NOMO-1 (cell line): ENCODE measurements around the gene POLD4.

Experiments
- DNase-seq, 2 experiments: peaks; one replicate each; lab custom pipeline; 2025; ENCODE audit not compliant: unreplicated experiment in 2 of 2; lab: John Stamatoyannopoulos, UW

The POLD4 gene

DNA sequence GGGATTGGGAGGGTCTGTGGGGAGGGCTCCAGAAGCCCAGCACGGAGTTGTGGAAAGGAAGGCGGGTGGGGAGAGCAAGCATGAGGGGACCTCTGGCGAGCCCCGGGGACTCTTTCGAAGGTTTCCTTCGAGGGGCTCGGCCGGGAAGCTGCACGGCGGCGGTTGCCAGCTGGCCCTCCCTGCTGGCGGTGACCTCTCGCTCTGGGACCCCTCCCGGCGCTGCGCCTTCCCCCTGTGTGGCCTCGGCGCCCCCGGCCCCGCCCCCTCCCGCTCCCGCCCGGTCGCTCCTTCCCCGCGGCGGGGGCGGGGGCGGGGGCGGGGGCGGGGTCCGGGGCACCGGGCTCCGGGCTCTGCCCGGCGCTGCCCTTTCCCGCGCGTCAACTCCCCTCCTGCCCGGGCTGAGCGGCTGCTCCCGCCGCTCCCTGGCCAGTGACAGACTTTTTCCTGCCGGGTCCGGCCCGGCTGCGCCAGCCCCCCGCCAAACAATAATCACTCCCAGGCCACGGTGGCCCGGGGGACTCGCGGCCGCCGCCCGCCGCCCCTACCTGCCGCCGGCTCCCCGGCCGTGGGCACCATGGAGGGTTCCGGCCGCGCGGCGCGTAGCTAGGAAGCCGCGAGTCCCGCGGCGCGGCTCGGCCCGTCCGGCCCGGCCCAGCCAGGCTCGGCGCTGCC lies 19.1 kb upstream of the POLD4 start:
- no peak for DNase-seq

- peak in 1 of 2 experiments; percentile 12 for DNase-seq
These were observed 18.6 kb upstream of the POLD4 start for GRCh38 chr11:67371911-67372320.

GRCh38 chr11:67371189-67371910 lies 18.0 kb upstream of the POLD4 start:
- DNase-seq = peak; percentile 50 to 57

DNA sequence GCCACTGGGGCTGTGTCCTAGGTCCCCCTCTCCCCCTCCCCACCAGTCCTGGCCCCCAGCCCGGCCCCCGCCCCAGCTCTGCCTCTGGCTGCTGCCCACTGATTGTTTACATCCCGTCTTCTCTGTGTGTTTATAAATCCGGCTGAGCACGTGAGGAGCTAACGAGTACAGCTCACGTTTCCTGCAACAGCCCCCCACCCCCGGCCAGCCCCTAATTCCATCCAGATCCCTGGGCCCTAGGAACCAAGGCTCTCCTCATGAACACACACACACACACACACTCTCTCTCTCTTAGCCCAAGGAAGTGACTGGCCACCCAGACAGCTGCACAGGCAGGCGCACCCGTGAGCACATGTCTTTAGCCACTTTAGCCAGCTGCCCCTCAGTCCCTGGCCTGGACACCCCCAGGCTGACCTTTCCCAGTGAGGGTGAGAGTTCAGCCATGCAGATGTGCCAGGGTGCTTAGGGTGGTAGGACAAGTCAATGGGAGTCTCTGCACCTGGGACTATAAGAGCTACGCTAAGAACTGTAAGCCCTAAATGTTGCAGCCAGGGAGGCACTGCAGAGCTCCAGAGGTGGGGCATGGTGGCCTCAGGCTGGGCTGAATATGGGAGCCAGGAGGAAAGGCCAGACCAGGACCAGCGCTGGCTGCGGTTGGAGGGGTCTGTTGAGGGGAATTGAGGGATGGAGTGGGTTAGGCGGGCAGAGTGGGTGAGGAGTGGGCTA lies 17.2 kb upstream of the POLD4 start:
- no peak for DNase-seq

DNA sequence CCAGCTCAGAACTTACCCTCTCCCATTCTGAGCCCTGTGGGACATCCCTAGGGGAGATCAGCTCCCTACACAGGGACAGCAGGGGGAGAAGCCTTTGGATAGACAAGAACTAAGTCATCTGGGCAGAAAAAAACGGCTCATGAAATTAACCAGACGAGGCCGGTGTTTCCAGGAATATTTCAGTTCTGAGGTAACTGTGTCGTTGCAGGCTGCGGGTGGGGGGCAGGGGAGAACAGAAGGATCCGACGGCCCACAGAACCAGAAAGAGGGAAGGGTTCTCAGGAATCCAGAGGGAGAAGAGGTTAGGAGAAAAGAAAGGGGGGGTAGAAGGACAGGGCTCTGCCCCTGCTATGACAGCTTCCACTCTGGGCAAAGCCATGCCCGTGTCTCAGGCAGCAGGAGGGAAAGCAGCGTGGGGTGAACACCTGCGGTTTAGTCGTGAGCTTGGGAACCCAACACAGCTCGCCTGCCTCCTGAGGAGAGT lies 16.5 kb upstream of the POLD4 start:
- DNase-seq = no peak

GRCh38 chr11:67369275-67369674 lies 15.9 kb upstream of the POLD4 start:
- DNase-seq = no peak

DNA sequence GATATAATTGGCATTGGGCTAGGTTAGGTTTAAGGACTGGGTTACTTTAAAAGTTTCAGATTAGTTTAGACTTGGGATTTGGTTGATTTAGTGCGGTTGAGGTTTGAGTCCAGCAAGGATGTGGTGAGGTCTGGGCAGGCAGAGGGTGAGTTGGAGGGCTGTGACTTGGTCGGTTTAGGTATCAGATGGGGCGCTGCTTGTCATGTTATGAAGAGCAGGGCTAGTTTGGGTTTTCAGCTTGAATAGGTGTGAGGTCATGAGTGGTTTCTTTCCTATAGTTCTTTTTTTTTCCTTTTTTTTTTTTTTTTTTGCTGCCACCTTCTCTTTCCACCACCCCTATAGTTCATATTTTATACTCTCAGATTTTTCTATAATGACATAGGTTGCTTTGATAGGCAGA lies 15.3 kb upstream of the POLD4 start:
- DNase-seq = no peak

DNA sequence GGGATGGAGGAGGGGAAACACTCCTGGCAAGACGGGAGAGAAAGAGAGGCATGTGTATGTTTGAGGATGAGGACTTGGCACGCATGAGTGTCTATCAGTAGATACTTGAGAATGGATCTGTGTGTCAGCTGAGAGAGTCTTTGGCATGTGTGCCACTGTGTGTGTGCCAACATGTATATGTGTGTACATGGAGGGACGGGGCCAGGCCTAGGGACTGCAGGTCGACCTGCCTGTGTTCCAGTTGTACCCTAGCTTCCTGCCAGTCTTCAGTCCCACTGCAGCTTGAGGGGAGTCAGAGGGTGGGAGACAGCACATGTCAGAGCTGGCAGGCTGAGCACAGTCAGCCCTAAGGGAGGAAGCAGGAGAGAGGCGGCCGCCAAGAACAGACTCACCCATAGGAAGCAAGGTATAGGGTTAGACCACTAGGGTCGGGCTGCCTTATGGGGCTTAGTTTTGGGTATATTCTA lies 14.4 kb upstream of the POLD4 start:
- DNase-seq = no peak

- DNase-seq = no peak
These were observed 13.8 kb upstream of the POLD4 start for GRCh38 chr11:67366961-67367760.

- DNase-seq = no peak
These were observed 13.2 kb upstream of the POLD4 start for GRCh38 chr11:67366546-67366945.

- DNase-seq = no peak
These were observed 12.5 kb upstream of the POLD4 start for GRCh38 chr11:67365736-67366444.

GRCh38 chr11:67364783-67365722 lies 11.7 kb upstream of the POLD4 start:
- DNase-seq = no peak

GRCh38 chr11:67364169-67364568 lies 10.8 kb upstream of the POLD4 start:
- DNase-seq = no peak

DNA sequence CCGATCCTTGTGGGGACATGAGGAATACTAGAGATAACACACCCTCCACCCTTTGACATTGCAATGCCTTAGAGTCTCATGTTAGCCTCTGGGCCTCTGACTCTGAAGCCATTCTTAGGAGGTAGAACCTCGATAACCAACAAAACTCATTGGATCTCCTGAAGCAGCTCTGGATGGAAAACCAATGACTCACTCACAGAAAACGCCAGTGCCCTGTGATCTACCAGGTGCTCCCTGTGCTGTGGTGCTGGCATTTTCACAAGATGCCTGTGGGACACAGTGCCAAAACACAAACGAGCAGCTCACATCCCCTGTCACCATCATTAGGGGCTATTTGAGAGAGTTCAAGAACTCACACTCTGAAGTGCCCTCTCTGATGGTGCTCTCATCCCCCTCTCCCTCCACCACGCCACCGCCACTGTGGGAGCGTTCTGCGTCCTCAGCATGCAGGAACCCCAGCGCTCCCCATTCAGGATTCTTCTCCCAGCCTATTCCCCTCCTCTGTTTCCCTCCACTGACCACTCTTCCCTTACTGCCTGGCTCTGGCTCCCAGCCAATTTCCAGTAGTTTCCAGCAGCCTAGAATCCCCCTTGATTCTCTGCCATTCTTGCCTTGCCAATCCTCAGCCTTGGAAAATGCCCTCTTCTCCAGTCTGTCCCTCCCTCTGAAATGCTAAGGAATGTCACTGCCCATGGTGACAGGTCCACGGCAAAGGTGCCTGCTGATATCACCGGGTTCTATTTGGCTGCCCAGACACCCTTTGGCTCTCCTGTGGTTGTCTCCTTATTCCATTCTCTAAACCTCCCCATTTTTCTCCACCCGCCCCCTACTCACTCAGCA lies 4.7 kb upstream of the POLD4 start:
- no peak for DNase-seq

- DNase-seq = peak; percentile 79 to 81
These were observed 3.7 kb upstream of the POLD4 start for GRCh38 chr11:67356864-67357561.

GRCh38 chr11:67356387-67356863 lies 3.1 kb upstream of the POLD4 start:
- no peak for DNase-seq

- DNase-seq = no peak
These were observed 2.5 kb upstream of the POLD4 start for GRCh38 chr11:67355794-67356386.
